Measurements from ENCODE around the gene NEUROD4.

NEUROD4 gene

DNA sequence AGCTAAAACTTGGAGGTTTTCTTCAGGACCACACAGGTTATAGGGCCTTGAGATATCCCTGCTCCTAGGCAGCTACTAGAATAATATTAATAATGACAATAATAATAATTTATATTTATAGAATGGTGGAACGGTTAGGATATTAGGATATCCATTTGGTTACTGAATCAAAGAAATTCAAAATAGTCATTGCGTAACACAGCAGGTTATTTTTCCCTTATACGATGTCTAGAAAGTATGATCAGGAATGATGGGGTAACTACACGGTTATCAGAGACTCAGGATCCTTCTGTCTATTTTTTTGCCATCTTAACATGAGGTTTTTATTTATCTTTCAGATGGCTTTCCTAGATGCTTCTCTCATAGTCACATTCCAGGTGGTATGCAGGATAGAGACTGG is 39.0 kb downstream of the NEUROD4 start:
- no peak for DNase-seq (ENCODE audit: low spot score)

DNA sequence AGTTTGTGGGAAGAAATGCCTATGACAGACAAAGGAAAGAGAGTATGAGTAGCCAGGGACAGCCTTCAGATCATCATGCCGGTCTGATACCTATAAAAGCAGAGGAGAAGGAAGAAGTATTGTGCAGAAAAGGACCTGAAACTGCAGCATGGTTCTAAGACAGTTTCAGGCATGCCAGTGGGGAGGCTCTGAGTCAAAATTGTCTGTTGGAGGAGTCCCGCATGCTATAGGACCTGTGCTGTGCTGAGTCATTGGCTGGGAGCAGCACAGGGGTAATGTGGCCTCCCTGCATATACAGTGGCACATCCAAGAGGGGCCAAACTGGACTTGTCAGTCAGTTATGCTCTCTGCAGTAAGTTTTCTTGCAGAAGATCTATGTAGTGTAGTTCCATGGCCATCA is 40.7 kb downstream of the NEUROD4 start:
- no peak for DNase-seq (ENCODE audit: low spot score)

DNA sequence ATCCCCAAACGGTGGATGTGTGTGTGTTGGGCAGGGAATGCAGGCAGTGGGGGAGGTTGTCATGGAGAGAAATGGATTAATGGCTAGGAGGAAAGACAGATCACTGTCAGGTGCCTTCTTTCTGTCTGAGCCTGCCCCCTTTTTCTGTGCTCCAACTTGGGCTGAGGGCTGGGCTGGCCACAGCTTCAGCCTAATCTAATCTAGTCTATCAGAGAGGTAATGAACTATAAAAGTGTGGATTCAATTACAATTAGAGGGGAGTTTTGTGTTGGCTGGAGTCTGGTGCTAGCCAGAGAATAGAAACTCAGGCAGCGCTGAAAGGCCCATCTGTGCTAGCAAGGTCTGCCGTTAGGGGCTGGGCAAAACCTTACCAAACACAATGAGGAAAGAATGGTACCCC is 41.2 kb downstream of the NEUROD4 start:
- DNase-seq (ENCODE audit: low spot score) = no peak

DNA sequence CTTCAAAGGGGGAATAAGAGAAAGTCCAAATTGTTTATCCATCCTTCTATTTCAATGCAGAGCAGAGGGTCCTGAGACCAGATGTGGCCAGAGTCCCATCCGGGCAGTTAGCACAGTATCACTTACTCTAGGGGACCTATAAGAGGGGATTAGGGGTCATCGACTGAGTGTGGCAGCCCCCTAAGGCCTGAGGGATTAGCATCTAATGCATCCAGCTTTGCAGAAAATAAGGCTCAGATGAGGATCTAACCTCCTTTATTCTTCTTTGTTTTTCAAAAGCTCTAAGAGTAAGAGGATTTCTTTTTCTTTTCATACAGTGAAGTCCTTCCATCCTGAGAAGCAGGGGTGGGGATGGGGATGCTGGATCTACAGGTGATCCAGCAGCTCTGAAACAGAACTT is 43.5 kb downstream of the NEUROD4 start:
- no peak for DNase-seq (ENCODE audit: low spot score)

DNA sequence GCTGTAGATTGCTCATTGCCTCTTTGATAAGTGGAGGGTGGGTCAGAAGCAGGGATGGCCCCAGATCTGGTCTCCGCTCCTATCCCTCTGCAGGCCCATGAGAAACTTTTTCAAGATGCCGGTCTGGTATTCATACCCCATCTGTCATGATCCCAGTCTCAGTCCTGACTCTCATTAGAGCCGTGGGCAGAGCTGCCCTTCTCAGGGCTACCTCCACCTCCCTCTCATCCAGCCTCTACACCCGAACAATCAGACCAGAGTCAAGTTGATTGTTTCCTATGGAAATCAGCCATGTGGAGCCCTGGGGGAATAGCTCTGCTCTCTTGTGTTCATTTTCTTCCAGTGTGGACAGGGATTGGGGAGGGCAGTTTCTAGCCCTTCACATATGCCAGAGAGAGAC is 45.8 kb downstream of the NEUROD4 start:
- no peak for DNase-seq (ENCODE audit: low spot score)

DNA sequence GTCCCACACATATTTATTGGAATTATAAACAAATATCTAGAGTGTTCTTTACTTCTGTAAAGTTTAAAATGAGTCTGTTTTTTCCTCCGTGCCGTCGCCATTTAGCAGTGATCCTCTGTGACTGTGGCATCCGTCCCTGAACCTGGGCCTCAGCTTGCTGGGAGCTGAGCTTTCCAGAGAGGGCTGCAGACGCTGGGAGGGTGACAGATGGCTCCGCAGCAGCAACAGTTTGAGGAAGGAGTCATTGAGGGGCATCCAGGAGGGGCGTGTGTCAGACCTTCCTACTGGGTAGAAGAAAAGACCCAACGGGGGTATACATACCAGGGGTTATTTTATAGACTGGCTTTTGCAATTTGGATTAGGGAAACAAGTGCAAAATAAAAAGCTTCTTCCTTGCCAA is 47.9 kb downstream of the NEUROD4 start:
- no peak for DNase-seq (ENCODE audit: low spot score)

DNA sequence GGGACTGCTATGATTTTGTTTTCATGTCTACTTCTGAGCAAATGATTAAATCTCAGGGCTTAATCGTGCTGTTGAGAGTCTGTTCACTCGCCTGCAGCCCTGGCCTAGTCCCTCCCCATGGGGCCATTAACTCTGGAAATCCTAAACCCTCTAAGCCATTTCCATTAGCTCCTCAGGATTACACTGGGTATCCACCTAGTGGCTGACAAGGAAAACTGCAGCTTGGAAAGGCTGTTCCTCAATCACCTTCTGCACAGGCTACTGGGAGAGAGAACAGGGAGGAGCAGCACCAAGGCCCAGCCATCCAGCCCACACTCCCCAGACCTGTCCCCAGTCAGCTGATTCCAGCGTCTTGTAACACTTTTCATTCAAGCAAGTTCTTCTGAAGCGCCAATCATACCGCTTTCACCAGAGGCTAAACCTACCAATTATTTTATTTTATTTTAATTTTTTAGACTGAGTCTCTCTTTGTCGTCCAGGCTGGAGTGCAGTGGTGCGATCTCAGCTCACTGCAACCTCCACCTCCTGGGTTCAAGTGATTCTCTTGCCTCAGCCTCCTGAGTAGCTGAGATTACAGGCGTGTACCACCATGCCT is 48.7 kb downstream of the NEUROD4 start:
- peak; percentile 50 for DNase-seq (ENCODE audit: low spot score)

DNA sequence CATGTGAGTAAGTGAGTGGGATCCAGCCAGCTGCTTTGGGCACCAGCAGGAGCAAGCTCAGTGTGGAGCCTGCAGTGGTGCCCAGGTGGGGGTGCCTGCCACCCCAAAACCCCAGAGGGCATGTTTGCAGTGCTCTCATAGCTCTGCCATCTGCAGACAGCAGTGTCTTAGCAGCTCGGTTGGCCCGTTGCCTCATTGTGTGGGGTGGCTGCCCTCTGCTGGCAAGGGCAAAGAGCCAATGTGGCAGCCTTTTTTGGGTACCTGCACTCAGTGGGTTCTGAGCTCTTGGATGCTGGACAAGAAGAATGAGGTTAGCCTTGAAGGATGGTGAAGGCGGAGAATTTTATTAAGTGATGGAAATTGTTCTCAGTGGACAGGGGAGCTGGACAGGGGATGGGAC is 52.3 kb downstream of the NEUROD4 start:
- DNase-seq (ENCODE audit: low spot score) = no peak

DNA sequence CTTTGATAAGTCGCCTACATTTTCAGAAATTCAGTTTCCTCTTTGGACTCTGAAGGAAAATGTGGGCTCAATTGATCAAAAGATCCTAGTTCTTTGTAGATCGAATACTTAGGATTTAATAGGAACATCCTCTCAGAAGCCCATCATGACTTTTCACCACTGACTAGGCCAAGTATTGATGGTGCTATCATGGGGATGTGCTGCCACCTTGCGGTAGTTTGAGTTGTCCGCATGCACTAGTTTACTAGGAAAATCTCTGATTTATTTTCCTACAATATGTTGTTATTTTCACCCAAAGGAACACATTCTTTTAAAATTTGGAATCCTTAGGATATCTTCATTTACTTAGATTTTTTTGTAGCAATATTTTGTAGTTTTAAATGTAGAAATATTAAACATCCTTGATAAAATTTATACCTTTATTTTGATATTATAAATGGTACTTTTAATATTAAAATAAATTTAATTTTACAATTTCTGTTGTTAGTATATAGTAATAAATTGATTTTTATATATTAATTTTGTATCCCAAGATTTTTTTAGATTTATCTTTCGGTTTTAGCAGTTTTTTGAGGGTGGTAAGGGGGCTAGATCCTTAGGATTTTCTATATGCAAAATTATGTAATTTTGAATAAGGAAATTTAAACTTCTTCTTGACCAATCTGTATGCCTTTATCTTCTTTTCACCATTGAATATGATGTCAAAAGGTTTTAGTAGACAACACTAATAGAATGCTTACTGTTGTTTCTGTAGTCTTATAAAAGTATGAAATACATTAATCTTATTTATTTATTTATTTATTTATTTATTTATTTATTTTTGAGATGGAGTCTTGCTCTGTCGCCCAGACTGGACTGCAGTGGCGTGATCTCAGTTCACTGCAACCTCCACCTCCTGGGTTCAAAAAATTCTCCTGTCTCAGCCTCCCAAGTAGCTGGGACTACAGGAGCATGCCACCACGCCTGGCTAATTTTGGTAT is 53.6 kb downstream of the NEUROD4 start:
- peak; percentile 75 for DNase-seq (ENCODE audit: low spot score)

DNA sequence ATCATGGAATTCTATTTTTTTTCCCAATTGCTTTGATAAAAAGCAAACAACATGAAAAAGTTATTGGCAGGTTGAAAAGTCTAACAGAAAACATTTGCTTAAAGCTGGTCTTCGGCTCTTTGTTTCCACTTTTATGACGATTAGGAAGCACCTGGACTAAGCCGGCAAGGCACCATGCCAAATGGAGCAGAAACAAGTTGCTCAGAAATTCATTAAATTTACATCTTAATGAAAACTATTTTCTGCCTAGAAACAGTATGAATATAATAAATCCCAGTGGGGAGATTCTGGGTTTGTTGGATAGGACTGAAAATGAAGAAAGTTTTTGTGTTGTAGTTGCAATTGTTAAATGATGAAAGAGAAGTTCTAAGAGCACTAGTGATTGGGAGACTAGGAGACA is 55.0 kb downstream of the NEUROD4 start:
- no peak for DNase-seq (ENCODE audit: low spot score)

All from kidney capillary endothelial cell (primary cell).